Measurements from ENCODE around the gene PDE6D.
"Not testable (repeated sequence)": the region's sequence is repeated elsewhere in the genome, so short reads cannot be mapped to it uniquely, and the experiment has no call there.

PDE6D gene

DNA sequence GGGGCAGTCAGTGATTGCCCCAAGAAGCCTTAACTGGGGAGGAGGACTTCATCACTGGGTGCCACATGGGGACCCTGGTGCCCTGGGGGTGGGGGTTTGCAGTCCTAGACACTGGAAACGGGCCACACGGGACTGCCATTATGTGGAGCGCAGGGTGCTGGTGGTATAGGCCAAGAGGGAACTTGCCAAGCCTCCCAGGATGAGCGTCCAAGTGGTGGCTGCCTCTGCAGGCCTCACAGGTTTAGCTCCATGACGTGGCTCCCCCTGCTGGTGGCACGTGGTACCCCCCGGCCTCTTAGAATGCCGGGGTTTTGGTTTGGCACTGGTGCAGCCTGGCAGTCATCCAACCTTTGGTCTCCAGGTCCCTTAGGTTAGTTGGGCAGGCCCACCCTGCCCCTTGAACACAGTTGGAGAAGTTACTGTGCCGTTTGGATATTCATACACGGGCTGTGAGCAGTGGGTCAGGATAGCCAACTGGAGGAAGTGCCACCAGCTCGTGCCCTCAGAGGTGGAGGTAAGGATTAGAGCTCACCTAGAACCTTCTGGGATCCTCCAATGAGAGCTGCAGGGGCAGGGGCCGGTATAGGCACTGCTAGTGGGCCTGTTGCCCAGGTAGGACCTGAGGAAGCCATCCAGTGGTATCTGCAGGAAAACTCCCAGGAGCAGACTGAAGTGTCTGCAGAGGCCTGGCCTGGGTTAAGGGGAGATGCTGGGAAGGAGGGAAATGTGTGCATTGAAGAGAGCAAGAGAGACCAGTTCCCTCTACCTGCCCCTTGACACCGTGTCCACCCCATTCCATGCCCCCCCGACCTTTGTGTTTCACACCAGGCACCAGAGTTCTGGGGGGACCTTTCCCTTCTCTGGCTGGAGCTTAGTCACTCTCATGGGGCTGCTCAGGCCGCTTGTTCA, 67.1 kb downstream of the PDE6D start:
- ATAC-seq = peak; percentile 61
- TF ChIP-seq RARB (CRISPR knock-in tag; IDR thresholded peaks at IDR 0.05) (no peak; the same call in 1 of the 2 replicates), TOX (CRISPR knock-in tag; IDR thresholded peaks at IDR 0.05; ENCODE audit: borderline replicate concordance) (peak; percentile 52; the same call in 1 of the 2 replicates), TCF4 (CRISPR knock-in tag; IDR thresholded peaks at IDR 0.05; ENCODE audit: borderline replicate concordance) (0 out of 2 replicates have a peak, but pooled peaks have one; percentile 18), ZFP30 (CRISPR knock-in tag; IDR thresholded peaks at IDR 0.05) (peak; percentile 58; the same call in 1 of the 2 replicates), GLIS3 (CRISPR knock-in tag; IDR thresholded peaks at IDR 0.05) (peak; percentile 88; the same call in 1 of the 2 replicates), ZFP3 (CRISPR knock-in tag; IDR thresholded peaks at IDR 0.05) (no peak), ZNF8 (CRISPR knock-in tag; IDR thresholded peaks at IDR 0.05) (peak; percentile 40; the same call in 1 of the 2 replicates), POU6F1 (CRISPR knock-in tag; IDR thresholded peaks at IDR 0.05; ENCODE audit: borderline replicate concordance, low read depth) (no peak), ZC3H10 (CRISPR knock-in tag; IDR thresholded peaks at IDR 0.05) (peak; percentile 48; the same call in 1 of the 2 replicates), ARNTL (CRISPR knock-in tag; IDR thresholded peaks at IDR 0.05; ENCODE audit: borderline replicate concordance, low read depth) (peak; percentile 76; the same call in 1 of the 2 replicates), CSRNP3 (CRISPR knock-in tag; IDR thresholded peaks at IDR 0.05) (peak; percentile 86; the same call in 1 of the 2 replicates), ZNF70 (CRISPR knock-in tag; IDR thresholded peaks at IDR 0.05) (peak; percentile 68), ESRRG (CRISPR knock-in tag; IDR thresholded peaks at IDR 0.05) (0 out of 2 replicates have a peak, but pooled peaks have one; percentile 74), ZNF565 (CRISPR knock-in tag; conservative IDR thresholded peaks at IDR 0.05; ENCODE audit: low read depth) (no peak), SNAI2 (CRISPR knock-in tag; IDR thresholded peaks at IDR 0.05) (no peak)
- TF ChIP-seq, protein P1, sequence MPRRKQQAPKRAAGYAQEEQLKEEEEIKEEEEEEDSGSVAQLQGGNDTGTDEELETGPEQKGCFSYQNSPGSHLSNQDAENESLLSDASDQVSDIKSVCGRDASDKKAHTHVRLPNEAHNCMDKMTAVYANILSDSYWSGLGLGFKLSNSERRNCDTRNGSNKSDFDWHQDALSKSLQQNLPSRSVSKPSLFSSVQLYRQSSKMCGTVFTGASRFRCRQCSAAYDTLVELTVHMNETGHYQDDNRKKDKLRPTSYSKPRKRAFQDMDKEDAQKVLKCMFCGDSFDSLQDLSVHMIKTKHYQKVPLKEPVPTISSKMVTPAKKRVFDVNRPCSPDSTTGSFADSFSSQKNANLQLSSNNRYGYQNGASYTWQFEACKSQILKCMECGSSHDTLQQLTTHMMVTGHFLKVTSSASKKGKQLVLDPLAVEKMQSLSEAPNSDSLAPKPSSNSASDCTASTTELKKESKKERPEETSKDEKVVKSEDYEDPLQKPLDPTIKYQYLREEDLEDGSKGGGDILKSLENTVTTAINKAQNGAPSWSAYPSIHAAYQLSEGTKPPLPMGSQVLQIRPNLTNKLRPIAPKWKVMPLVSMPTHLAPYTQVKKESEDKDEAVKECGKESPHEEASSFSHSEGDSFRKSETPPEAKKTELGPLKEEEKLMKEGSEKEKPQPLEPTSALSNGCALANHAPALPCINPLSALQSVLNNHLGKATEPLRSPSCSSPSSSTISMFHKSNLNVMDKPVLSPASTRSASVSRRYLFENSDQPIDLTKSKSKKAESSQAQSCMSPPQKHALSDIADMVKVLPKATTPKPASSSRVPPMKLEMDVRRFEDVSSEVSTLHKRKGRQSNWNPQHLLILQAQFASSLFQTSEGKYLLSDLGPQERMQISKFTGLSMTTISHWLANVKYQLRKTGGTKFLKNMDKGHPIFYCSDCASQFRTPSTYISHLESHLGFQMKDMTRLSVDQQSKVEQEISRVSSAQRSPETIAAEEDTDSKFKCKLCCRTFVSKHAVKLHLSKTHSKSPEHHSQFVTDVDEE (CRISPR knock-in tag; IDR thresholded peaks at IDR 0.05) = 0 out of 2 replicates have a peak, but pooled peaks have one; percentile 53
- TF ChIP-seq, protein P2, sequence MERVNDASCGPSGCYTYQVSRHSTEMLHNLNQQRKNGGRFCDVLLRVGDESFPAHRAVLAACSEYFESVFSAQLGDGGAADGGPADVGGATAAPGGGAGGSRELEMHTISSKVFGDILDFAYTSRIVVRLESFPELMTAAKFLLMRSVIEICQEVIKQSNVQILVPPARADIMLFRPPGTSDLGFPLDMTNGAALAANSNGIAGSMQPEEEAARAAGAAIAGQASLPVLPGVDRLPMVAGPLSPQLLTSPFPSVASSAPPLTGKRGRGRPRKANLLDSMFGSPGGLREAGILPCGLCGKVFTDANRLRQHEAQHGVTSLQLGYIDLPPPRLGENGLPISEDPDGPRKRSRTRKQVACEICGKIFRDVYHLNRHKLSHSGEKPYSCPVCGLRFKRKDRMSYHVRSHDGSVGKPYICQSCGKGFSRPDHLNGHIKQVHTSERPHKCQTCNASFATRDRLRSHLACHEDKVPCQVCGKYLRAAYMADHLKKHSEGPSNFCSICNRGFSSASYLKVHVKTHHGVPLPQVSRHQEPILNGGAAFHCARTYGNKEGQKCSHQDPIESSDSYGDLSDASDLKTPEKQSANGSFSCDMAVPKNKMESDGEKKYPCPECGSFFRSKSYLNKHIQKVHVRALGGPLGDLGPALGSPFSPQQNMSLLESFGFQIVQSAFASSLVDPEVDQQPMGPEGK (CRISPR knock-in tag; IDR thresholded peaks at IDR 0.05; ENCODE audit: borderline replicate concordance) = peak; percentile 70; the same call in 1 of the 2 replicates

- not testable (repeated sequence) for ATAC-seq
These were observed 67.7 kb downstream of the PDE6D start for GRCh38 chr2:231713406-231713729.

DNA sequence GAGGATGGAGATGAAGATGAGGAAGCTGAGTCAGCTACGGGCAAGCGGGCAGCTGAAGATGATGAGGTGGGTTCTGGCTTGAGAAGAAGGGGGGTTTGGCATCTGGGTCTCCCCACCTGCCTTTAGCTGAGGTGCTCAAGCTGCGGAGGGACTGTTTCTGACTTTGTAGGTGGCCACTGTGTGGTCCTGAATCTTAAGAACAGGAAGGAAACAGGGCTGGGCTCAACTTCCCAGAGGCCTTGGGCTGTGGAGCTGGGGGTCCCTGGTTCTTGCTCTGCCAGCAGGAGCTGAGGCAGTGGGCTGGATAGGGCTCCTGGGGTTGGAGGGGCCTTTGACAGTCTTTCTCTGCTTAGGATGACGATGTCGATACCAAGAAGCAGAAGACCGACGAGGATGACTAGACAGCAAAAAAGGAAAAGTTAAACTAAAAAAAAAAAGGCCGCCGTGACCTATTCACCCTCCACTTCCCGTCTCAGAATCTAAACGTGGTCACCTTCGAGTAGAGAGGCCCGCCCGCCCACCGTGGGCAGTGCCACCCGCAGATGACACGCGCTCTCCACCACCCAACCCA, 68.5 kb downstream of the PDE6D start:
- ATAC-seq = not testable (repeated sequence)

DNA sequence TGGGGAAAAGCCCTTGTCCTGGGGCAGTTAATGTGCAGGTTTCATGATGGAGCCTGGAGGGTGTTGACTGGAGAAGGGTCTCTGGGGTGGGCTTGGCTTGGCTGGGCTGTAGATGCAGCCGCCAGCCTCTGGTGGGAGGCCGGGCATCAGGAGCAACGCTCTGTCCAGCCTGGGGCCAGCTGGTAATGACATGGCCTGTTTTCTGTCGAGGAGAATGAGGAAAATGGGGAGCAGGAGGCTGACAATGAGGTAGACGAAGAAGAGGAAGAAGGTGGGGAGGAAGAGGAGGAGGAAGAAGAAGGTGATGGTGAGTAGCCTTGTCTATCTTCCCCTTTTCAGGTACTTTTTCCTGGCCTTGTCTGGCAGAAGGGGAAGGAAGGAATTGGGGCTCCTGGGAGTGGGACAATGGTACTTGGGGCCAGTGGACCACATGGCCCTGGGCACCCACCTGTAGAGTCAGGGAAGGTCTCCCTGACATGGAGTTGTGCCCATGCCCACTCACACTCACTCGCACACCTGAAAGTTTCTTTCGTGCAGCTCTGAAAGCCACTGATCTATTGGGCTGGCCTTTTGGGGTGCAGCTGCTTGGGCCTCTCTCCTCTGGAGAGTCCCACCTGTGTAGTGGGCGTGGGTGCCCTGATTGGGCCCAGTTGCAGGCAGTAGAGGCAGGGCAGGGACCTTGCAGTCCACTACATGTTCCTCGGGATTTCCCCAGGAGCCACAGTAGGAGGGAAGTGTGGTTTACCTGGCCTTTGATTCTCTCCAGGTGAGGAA, 69.2 kb downstream of the PDE6D start:
- ATAC-seq = no peak
- no peak for TF ChIP-seq ZC3H10 (CRISPR knock-in tag; IDR thresholded peaks at IDR 0.05)
- no peak for TF ChIP-seq CSRNP3 (CRISPR knock-in tag; IDR thresholded peaks at IDR 0.05)
- no peak for TF ChIP-seq TOX (CRISPR knock-in tag; IDR thresholded peaks at IDR 0.05; ENCODE audit: borderline replicate concordance)
- no peak for TF ChIP-seq ZNF565 (CRISPR knock-in tag; conservative IDR thresholded peaks at IDR 0.05; ENCODE audit: low read depth)
- TF ChIP-seq RARB (CRISPR knock-in tag; IDR thresholded peaks at IDR 0.05) = no peak
- TF ChIP-seq OSR1 (CRISPR knock-in tag; IDR thresholded peaks at IDR 0.05) = no peak
- TF ChIP-seq BACH2 (CRISPR knock-in tag; IDR thresholded peaks at IDR 0.05; ENCODE audit: borderline replicate concordance) = no peak
- no peak for TF ChIP-seq ARNTL (CRISPR knock-in tag; IDR thresholded peaks at IDR 0.05; ENCODE audit: borderline replicate concordance, low read depth)
- TF ChIP-seq, protein P3, sequence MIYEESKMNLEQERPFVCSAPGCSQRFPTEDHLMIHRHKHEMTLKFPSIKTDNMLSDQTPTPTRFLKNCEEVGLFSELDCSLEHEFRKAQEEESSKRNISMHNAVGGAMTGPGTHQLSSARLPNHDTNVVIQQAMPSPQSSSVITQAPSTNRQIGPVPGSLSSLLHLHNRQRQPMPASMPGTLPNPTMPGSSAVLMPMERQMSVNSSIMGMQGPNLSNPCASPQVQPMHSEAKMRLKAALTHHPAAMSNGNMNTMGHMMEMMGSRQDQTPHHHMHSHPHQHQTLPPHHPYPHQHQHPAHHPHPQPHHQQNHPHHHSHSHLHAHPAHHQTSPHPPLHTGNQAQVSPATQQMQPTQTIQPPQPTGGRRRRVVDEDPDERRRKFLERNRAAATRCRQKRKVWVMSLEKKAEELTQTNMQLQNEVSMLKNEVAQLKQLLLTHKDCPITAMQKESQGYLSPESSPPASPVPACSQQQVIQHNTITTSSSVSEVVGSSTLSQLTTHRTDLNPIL (CRISPR knock-in tag; IDR thresholded peaks at IDR 0.05; ENCODE audit: low read depth) = no peak
- no peak for TF ChIP-seq GLIS3 (CRISPR knock-in tag; IDR thresholded peaks at IDR 0.05)
- TF ChIP-seq TCF4 (CRISPR knock-in tag; IDR thresholded peaks at IDR 0.05; ENCODE audit: borderline replicate concordance) = no peak
- TF ChIP-seq ISL1 (CRISPR knock-in tag; IDR thresholded peaks at IDR 0.05) = no peak
- TF ChIP-seq ZFP3 (CRISPR knock-in tag; IDR thresholded peaks at IDR 0.05) = no peak
- TF ChIP-seq CSDC2 (CRISPR knock-in tag; IDR thresholded peaks at IDR 0.05) = no peak
